Neuronal stem cell (in vitro differentiated cells): ENCODE data around the gene SAYSD1.
A peak's percentile ranks its signal among the peaks of the same experiment; 100 is the strongest.
"Not testable (repeated sequence)": the region's sequence is repeated elsewhere in the genome, so short reads cannot be mapped to it uniquely, and the experiment has no call there.

Experiments used
- DNase-seq: peaks from one replicate; pipeline ENCODE4 v3.0.0-alpha.2; 2013; ENCODE audit warnings: low spot score
- H2AFZ ChIP-seq: one replicate; pipeline ENCODE4 v1.6.1; 2013; ENCODE audit warnings: mild to moderate bottlenecking, low read length, inconsistent platforms
- H2AK5ac ChIP-seq: 2 replicates; pipeline ENCODE4 v1.6.1; 2013; ENCODE audit warnings: low read depth, mild to moderate bottlenecking, inconsistent platforms, low read length, moderate library complexity, mixed read lengths
- H2BK120ac ChIP-seq: 2 replicates; pipeline ENCODE4 v1.6.1; 2013; ENCODE audit warnings: low read depth, mild to moderate bottlenecking, inconsistent platforms, low read length, moderate library complexity, mixed read lengths
- H2BK12ac ChIP-seq: one replicate; pipeline ENCODE4 v1.6.1; 2013; ENCODE audit warnings: low read length, inconsistent platforms
- H2BK15ac ChIP-seq: 2 replicates; pipeline ENCODE4 v1.6.1; 2013; ENCODE audit warnings: mild to moderate bottlenecking, low read length, inconsistent platforms, mixed read lengths
- H2BK5ac ChIP-seq: one replicate; pipeline ENCODE4 v1.6.1; 2013; ENCODE audit warnings: inconsistent platforms, mild to moderate bottlenecking, low read length, moderate library complexity
- H3K14ac ChIP-seq: one replicate; pipeline ENCODE4 v1.6.1; 2013; ENCODE audit warnings: low read length, inconsistent platforms
- H3K18ac ChIP-seq: 2 replicates; pipeline ENCODE4 v1.6.1; 2013; ENCODE audit warnings: low read length, inconsistent platforms
- H3K23ac ChIP-seq: 2 replicates; pipeline ENCODE4 v1.6.1; 2013; ENCODE audit warnings: low read depth, mild to moderate bottlenecking, mixed read lengths, low read length, inconsistent platforms; ENCODE audit not compliant: poor library complexity
- H3K27ac ChIP-seq: replicated peaks from 3 replicates; pipeline ENCODE4 v1.5.1; 2013; ENCODE audit warnings: low read length, inconsistent platforms
- H3K27me3 ChIP-seq, 3 experiments: 2 replicates each; pipeline ENCODE4 v1.6.1; 2013; ENCODE audit warnings: low read length in 3 of 3, mild to moderate bottlenecking in 2 of 3, inconsistent platforms in 1 of 3, low read depth in 1 of 3, mixed read lengths in 1 of 3, moderate library complexity in 1 of 3; ENCODE audit not compliant: control insufficient read depth in 3 of 3, insufficient read depth in 3 of 3
- H3K36me3 ChIP-seq, 2 donors: replicated peaks in 1 of 2; 2 replicates each; pipeline ENCODE4 v1.6.1; 2013; ENCODE audit warnings: low read length in 2 of 2; ENCODE audit not compliant: control insufficient read depth in 2 of 2, insufficient read depth in 2 of 2
- H3K4ac ChIP-seq: 2 replicates; pipeline ENCODE4 v1.6.1; 2013; ENCODE audit warnings: inconsistent platforms, mild to moderate bottlenecking, low read length, moderate library complexity
- H3K4me1 ChIP-seq, 2 donors: 1 replicate in 1 of 2; 2 replicates in 1 of 2; pipeline ENCODE4 v1.6.1; 2013; ENCODE audit warnings: low read length in 2 of 2, low read depth in 1 of 2; ENCODE audit not compliant: control insufficient read depth in 2 of 2, insufficient read depth in 1 of 2
- H3K4me2 ChIP-seq: one replicate; pipeline ENCODE4 v1.6.1; 2013; ENCODE audit warnings: mild to moderate bottlenecking, low read length, inconsistent platforms; ENCODE audit not compliant: insufficient read depth, poor library complexity, severe bottlenecking
- H3K4me3 ChIP-seq, 2 donors: 2 replicates each; pipeline ENCODE4 v1.5.1; 2013; ENCODE audit warnings: low read length in 2 of 2, mild to moderate bottlenecking in 2 of 2, inconsistent platforms in 1 of 2, moderate library complexity in 1 of 2
- H3K79me1 ChIP-seq: one replicate; pipeline ENCODE4 v1.6.1; 2013; ENCODE audit warnings: low read depth, mild to moderate bottlenecking, inconsistent platforms, low read length, moderate library complexity
- H3K9ac ChIP-seq: one replicate; pipeline ENCODE4 v1.6.1; 2013; ENCODE audit warnings: mild to moderate bottlenecking, low read depth, low read length, inconsistent platforms; ENCODE audit not compliant: poor library complexity
- H3K9me3 ChIP-seq, 2 donors: replicated peaks in 1 of 2; 2 replicates each; pipeline versions ENCODE3 to v1.6.1; 2013; ENCODE audit warnings: low read length in 2 of 2, mild to moderate bottlenecking in 2 of 2, inconsistent platforms in 1 of 2, low read depth in 1 of 2, mixed read lengths in 1 of 2, moderate library complexity in 1 of 2; ENCODE audit not compliant: control insufficient read depth in 2 of 2, insufficient read depth in 1 of 2
- H4K8ac ChIP-seq: one replicate; pipeline ENCODE4 v1.6.1; 2013; ENCODE audit warnings: low read depth, mild to moderate bottlenecking, inconsistent platforms, low read length, moderate library complexity
- H4K91ac ChIP-seq: one replicate; pipeline ENCODE4 v1.6.1; 2013; ENCODE audit warnings: low read length, low read depth, mild to moderate bottlenecking, inconsistent platforms; ENCODE audit not compliant: poor library complexity
- WGBS, 2 donors: extraction: QIAGEN DNeasy Blood & Tissue Kit; methylation state at CpG; one replicate each; pipeline ENCODE4 v1.1.7; 2013; ENCODE audit warnings: missing lambda C conversion rate in 2 of 2, mixed read lengths in 1 of 2; ENCODE audit not compliant: insufficient read length in 2 of 2, insufficient replicate concordance in 1 of 2; ENCODE audit errors: extremely low coverage in 2 of 2; 5-methylcytosine and 5-hydroxymethylcytosine counted together

SAYSD1 gene

GRCh38 chr6:39143238-39143930, 28.4 kb upstream of the SAYSD1 start:
- no peak for DNase-seq
- Histone ChIP-seq H3K14ac (no peak overlapping the region), H2BK12ac (no peak overlapping the region), H3K9me3 (no peaks in the 10 kb centered on the region), H3K4ac (no peak overlapping the region), H3K36me3 (no peaks in the 10 kb centered on the region), H3K27ac (no peak overlapping the region), H3K27me3 (peaks cover 0 to 21% (median 2%) of the 10 kb centered on the region in 3 experiments), H4K91ac (no peak overlapping the region), H3K23ac (no peak overlapping the region), H3K79me1 (no peaks in the 10 kb centered on the region), H2BK120ac (no peak overlapping the region), H3K18ac (no peak overlapping the region), H2BK5ac (no peak overlapping the region), H2AK5ac (no peak overlapping the region), H4K8ac (no peak overlapping the region), H2BK15ac (no peak overlapping the region), H2AFZ (no peak overlapping the region), H3K9ac (no peak overlapping the region), H3K4me1 (no peaks in the 10 kb centered on the region), H3K4me3 (no peak overlapping the region), H3K4me2 (no peak overlapping the region)
- no CpG with 5 or more reads among the region's 13 CpGs for WGBS, 2 donors

- H3K4ac ChIP-seq: no peak overlapping the region
- H2AFZ ChIP-seq: no peak overlapping the region
- no peak for DNase-seq
- no peak overlapping the region for H3K18ac ChIP-seq
- peaks cover 0 to 4% (median 2%) of the 10 kb centered on the region in 3 experiments for H3K27me3 ChIP-seq
- H3K23ac ChIP-seq: no peak overlapping the region
- H3K27ac ChIP-seq: no peak overlapping the region
- no peak overlapping the region for H3K14ac ChIP-seq
- H2BK15ac ChIP-seq: no peak overlapping the region
- no peak overlapping the region for H2BK5ac ChIP-seq
- H3K4me1 ChIP-seq: no peaks in the 10 kb centered on the region
- no peaks in the 10 kb centered on the region for H3K36me3 ChIP-seq
- H3K79me1 ChIP-seq: no peaks in the 10 kb centered on the region
- no peak overlapping the region for H2BK12ac ChIP-seq
- H3K4me2 ChIP-seq: no peak overlapping the region
- H2BK120ac ChIP-seq: no peak overlapping the region
- no peak overlapping the region for H3K4me3 ChIP-seq
- no peak overlapping the region for H4K91ac ChIP-seq
- no peak overlapping the region for H3K9ac ChIP-seq
- WGBS, 2 donors: no CpG with 5 or more reads among the region's 7 CpGs
- H2AK5ac ChIP-seq: no peak overlapping the region
- no peak overlapping the region for H4K8ac ChIP-seq
- H3K9me3 ChIP-seq: no peaks in the 10 kb centered on the region
These were observed 25.7 kb upstream of the SAYSD1 start for GRCh38 chr6:39140556-39141167.

- H4K8ac ChIP-seq: no peak overlapping the region
- no peaks in the 10 kb centered on the region for H3K79me1 ChIP-seq
- H2AFZ ChIP-seq: no peak overlapping the region
- H3K27ac ChIP-seq: no peak overlapping the region
- no CpG with 5 or more reads among the region's 2 CpGs for WGBS, 2 donors
- no peaks in the 10 kb centered on the region for H3K4me1 ChIP-seq
- no peak overlapping the region for H3K4me2 ChIP-seq
- no peak overlapping the region for H3K14ac ChIP-seq
- H4K91ac ChIP-seq: no peak overlapping the region
- H3K9ac ChIP-seq: no peak overlapping the region
- H3K4ac ChIP-seq: no peak overlapping the region
- no peak overlapping the region for H3K18ac ChIP-seq
- peaks cover 0 to 4% (median 2%) of the 10 kb centered on the region in 3 experiments for H3K27me3 ChIP-seq
- no peak overlapping the region for H3K23ac ChIP-seq
- H3K9me3 ChIP-seq: no peaks in the 10 kb centered on the region
- no peak overlapping the region for H2BK12ac ChIP-seq
- no peak overlapping the region for H2BK5ac ChIP-seq
- no peak overlapping the region for H2BK120ac ChIP-seq
- no peak overlapping the region for H2BK15ac ChIP-seq
- H3K4me3 ChIP-seq: no peak overlapping the region
- peak; percentile 69 for DNase-seq
- no peaks in the 10 kb centered on the region for H3K36me3 ChIP-seq
- no peak overlapping the region for H2AK5ac ChIP-seq
These were observed 22.3 kb upstream of the SAYSD1 start for GRCh38 chr6:39137245-39137644.

GRCh38 chr6:39136207-39136606, 21.2 kb upstream of the SAYSD1 start:
- H4K8ac ChIP-seq, H2BK15ac ChIP-seq, H3K18ac ChIP-seq, H2AFZ ChIP-seq, H3K27me3 ChIP-seq, H4K91ac ChIP-seq, H3K14ac ChIP-seq, H2BK12ac ChIP-seq, H3K4me2 ChIP-seq, H3K23ac ChIP-seq, H2BK5ac ChIP-seq, H3K4ac ChIP-seq, H2AK5ac ChIP-seq, DNase-seq, H3K9ac ChIP-seq, H3K79me1 ChIP-seq, H3K9me3 ChIP-seq, H3K36me3 ChIP-seq, H3K4me1 ChIP-seq, H2BK120ac ChIP-seq, H3K27ac ChIP-seq, H3K4me3 ChIP-seq: not testable (repeated sequence)
- no CpG with 5 or more reads among the region's 7 CpGs for WGBS, 2 donors
